ENCODE data around the gene FAM53B.
"Not testable (repeated sequence)": the region's sequence is repeated elsewhere in the genome, so short reads cannot be mapped to it uniquely, and the experiment has no call there.

The FAM53B gene, protein sequence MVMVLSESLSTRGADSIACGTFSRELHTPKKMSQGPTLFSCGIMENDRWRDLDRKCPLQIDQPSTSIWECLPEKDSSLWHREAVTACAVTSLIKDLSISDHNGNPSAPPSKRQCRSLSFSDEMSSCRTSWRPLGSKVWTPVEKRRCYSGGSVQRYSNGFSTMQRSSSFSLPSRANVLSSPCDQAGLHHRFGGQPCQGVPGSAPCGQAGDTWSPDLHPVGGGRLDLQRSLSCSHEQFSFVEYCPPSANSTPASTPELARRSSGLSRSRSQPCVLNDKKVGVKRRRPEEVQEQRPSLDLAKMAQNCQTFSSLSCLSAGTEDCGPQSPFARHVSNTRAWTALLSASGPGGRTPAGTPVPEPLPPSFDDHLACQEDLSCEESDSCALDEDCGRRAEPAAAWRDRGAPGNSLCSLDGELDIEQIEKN

DNA sequence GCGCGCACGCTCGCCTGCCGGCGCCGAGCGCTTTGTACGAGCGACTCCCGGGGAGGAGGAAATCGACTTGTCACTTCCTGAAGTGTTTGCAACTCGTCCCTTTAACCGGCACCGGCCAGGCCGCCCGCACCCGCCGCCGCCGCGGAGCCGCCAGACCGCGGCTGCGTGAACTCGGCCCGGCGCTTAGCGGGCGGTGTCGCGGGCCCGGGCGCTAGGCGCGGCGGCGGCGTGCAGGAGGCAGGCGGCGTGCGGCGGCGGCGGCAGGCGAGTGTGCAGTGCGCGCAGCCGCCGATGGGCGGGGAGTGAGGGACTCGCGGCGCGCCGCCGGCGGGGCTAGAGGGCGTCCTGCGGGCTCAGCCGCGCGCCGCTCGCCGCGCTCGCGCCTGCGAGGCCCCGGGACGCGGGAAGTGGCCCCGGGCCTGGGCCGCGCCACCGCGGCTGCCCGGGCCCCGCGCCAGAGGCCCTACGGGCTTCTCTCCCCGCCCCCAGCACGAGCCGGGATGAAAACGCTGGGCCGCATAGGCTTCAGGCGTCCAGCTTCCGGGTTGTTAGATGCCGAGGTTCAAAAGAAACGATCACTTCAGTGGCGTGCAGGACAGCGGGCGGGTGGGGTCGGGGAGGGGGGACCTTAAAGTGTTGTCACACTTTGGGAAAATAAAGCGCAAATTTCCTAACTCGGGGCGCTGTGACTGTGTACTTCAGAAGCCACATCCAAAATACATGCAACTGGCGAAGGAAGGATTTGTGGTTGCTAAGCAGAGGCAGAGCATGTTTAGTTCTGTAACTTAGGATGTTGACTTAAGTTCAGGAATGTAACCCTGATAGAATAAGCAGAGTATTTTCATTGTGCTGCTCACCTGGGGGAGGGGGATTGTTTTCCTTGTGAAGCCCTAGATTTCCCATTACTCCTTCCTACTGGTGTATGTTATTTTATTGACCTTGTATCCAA is at the start of gene FAM53B:
Gene FAM53B, minus strand, starts transcription at position 277 of the 949 bp plus-strand sequence. CDS start 37,665 bp downstream, outside the sequence.
- TF ChIP-seq, protein P1, sequence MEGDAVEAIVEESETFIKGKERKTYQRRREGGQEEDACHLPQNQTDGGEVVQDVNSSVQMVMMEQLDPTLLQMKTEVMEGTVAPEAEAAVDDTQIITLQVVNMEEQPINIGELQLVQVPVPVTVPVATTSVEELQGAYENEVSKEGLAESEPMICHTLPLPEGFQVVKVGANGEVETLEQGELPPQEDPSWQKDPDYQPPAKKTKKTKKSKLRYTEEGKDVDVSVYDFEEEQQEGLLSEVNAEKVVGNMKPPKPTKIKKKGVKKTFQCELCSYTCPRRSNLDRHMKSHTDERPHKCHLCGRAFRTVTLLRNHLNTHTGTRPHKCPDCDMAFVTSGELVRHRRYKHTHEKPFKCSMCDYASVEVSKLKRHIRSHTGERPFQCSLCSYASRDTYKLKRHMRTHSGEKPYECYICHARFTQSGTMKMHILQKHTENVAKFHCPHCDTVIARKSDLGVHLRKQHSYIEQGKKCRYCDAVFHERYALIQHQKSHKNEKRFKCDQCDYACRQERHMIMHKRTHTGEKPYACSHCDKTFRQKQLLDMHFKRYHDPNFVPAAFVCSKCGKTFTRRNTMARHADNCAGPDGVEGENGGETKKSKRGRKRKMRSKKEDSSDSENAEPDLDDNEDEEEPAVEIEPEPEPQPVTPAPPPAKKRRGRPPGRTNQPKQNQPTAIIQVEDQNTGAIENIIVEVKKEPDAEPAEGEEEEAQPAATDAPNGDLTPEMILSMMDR (IDR thresholded peaks at IDR 0.05; ENCODE audit: low read depth, low read length, missing control alignments) = no peak
- no peak for DNase-seq (ENCODE audit: low read depth)
- H3K4me3 ChIP-seq (ENCODE audit: low read depth, low read length) = peak within 1 kb of the TSS; percentile 84

DNA sequence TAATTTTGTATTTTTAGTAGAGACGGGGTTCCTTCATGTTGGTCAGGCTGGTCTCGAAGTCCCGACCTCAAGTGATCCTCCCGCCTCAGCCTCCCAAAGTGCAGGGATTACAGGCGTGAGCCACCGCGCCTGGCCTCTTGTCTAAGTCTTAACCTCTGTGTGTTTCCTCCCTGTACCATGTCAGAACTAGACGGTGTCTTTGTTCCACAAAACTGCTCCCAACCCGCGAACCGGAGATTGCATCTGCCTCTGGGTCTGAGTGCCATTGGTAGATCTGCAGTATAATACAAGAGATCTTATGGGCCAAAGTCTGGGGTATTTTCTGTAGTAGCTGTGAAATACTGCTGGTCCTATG is 48.8 kb upstream of the FAM53B start:
- TF ChIP-seq, protein P1 (IDR thresholded peaks at IDR 0.05; ENCODE audit: low read depth, low read length, missing control alignments) = no peak
- DNase-seq (ENCODE audit: low read depth) = no peak
- no peak overlapping the region; the same call in 1 of the 2 replicates for H3K4me3 ChIP-seq (ENCODE audit: low read depth, low read length)

DNA sequence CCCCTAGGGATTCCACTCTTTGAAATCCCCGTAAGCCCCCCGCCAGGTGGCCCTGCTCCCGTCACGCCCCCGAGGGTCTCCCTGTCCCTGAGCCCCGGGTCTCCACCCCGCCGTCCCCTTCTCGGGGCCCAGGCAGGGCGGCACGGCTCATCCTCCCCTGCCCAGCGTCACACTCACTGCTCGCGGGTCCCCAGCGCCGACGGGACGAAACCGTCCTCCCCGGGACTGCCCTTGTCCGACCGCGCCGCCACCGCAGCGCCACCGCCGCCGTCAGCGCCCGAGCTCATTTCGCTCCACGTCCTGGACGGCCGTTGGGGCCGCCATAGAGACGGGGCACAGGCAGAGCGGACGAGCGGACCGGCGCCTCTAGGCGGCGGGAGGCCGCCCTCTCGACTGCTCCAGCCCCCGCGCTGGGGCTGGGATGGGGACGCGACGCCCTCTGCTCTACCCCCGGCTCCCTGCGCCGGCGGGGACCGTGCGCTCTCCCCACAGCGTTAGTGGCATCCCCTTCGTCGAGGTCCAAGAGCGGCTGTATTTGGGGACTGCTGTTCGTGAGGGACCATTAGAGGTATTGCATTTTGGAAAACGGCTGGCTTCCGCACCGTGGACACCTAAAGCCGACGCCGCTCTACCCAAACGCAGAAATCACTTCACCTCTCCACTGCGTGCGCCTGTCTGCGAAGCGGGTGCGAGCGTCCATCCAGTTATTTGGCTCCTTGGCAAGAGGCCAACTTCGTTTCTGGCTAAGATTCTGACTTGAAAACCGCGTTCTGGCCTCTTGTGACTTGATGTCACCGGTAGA is 47.6 kb upstream of the FAM53B start, which contains the start of gene EEF1AKMT2:
Gene EEF1AKMT2, minus strand, starts transcription at position 341 of the 802 bp plus-strand sequence. Its CDS starts 54 bp downstream, at position 287.
- peak; percentile 61 for DNase-seq (ENCODE audit: low read depth)
- TF ChIP-seq, protein P1 (IDR thresholded peaks at IDR 0.05; ENCODE audit: low read depth, low read length, missing control alignments) = peak; percentile 12
- H3K4me3 ChIP-seq (ENCODE audit: low read depth, low read length) = peak within 1 kb of the TSS; percentile 99

DNA sequence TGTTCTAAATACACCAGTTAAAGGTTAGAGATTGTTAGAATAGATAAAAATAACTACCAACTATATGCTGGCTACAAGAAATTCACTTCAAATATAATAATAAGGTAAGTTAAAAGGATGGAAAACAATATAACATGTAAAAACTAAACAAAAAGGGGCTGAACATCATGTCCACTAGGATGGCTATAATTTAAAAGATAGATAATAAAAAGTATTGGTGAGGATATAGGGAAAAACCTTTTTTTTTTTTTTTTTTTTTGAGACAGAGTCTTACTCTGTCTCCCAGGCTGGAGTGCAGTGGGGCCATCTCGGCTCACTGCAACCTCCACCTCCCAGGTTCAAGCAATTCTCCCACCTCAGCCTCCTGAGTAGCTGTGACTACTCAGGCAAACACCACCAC is 38.7 kb upstream of the FAM53B start:
- not testable (repeated sequence) for H3K4me3 ChIP-seq (ENCODE audit: low read depth, low read length); DNase-seq (ENCODE audit: low read depth)

DNA sequence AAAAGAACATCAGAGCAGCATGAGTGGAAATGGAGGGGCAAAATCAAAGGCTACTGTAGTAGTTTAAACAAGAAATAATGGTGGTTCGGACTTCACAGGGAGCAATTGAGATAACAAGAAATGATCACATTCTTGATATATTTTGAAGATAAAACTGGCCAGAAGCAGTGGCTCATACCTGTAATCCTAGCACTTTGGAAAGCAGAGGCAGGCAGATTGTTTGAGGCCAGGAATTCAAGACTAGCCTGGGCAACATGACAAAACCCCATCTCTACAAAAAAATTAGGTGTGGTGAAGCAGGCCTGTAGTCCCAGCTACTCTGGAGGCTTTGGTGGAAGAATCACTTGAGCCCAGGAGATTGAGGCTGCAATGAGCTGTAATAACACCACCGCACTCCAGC is 24.6 kb upstream of the FAM53B start:
- DNase-seq (ENCODE audit: low read depth) = no peak
- H3K4me3 ChIP-seq (ENCODE audit: low read depth, low read length) = no peak overlapping the region
- TF ChIP-seq, protein P1 (IDR thresholded peaks at IDR 0.05; ENCODE audit: low read depth, low read length, missing control alignments) = no peak

DNA sequence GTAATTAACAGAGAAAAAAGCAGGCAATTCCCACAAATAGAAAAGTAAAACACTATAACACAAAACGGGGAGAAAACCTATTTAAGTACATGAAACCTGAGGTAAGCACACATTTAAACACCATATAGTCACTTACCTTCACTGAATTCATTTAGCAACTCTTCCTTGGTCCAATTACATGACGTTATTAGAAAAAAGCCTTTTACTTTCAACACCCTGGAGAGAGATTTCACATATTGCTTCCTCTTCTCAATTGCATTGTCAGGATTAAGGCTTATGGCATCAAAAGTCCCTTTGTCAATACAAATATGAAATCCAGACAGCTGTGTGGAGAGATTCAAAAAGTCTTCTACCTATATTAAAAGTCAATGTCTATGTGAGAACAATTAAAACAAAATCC is 21.1 kb upstream of the FAM53B start:
- TF ChIP-seq, protein P1 (IDR thresholded peaks at IDR 0.05; ENCODE audit: low read depth, low read length, missing control alignments) = no peak
- no peak overlapping the region for H3K4me3 ChIP-seq (ENCODE audit: low read depth, low read length)
- no peak for DNase-seq (ENCODE audit: low read depth)

Measured in GM12864 (cell line).